NCI-H2081 treated with DMSO at 0.1 percent for 48 hours (cell line): ENCODE measurements around the gene ZNF274.
"Not testable (repeated sequence)": the region's sequence is repeated elsewhere in the genome, so short reads cannot be mapped to it uniquely, and the experiment has no call there.

Experiments
- DNase-seq: peaks from one replicate; lab custom pipeline; 2025; lab: John Stamatoyannopoulos, UW

ZNF274 gene

GRCh38 chr19:58182989-58183816 lies at the start of gene ZNF274:
ZNF274 (plus strand) TSS chr19:58183061; CDS start chr19:58183966, 905 bp downstream.
- DNase-seq, result peak; percentile 72

- DNase-seq, result no peak
These were observed 48.6 kb upstream of the ZNF274 start for GRCh38 chr19:58134244-58134643.

DNA sequence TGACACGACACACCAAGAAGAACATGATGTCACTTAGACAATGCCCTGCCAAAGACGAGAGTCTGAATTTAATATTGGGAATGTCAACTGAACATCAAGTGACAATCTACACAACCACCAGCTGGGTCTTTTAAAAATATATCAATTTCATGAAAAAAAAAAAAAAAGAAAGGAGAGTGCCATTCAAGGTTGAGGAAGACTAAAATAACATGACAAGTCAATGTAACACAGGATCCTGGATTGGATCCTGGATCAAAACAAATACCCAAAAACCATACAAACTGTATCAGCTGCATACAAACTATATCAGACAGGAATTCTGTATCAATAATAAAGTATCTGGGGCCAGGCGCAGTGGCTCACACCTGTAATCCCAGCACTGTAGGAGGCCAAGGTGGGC lies 37.0 kb upstream of the ZNF274 start:
- DNase-seq, result no peak

DNA sequence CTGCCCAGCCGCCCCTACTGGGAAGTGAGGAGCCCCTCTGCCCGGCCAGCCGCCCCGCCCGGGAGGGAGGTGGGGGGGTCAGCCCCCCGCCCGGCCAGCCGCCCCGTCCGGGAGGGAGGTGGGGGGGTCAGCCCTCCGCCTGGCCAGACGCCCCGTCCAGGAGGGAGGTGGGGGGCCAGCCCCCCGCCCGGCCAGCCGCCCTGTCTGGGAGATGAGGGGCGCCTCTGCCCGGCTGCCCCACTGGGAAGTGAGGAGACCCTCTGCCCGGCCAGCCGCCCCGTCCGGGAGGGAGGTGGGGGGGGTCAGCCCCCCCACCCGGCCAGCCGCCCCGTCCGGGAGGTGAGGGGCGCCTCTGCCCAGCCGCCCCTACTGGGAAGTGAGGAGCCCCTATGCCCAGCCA lies 35.4 kb upstream of the ZNF274 start:
- not testable (repeated sequence) for DNase-seq

DNA sequence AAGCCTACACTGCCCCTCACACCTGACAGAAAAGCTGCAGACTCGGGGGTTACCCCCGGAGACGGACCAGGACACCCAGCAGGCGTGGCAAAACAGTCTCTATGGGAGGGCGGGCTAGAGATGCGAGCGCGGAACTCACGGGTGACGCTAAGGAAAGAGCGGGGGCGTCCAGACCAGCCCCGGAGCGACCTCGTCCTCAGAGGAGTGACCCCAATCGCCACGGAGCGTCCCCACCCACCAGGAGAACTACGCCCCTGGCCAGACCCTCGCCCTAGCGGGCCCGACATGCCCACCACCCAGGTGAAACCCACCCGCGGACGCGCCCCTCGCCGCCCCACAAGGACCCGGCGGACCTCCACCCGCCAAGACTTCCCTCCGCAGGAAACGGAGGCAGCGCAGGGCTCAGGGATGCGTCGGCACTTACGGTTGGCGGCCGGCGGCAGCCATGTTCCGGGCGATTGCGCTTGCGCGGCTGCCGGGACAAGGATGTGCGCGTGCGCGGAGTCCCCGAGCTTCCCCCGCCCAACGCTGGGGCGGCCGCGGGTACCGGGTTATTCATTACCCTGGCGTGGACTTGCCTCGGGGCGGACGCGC lies 32.4 kb upstream of the ZNF274 start, which contains the start of gene ZNF329:
Gene ZNF329, minus strand, starts transcription at position 462 of the 594 bp plus-strand sequence. CDS start 21,286 bp downstream, outside the sequence.
- no peak for DNase-seq

DNA sequence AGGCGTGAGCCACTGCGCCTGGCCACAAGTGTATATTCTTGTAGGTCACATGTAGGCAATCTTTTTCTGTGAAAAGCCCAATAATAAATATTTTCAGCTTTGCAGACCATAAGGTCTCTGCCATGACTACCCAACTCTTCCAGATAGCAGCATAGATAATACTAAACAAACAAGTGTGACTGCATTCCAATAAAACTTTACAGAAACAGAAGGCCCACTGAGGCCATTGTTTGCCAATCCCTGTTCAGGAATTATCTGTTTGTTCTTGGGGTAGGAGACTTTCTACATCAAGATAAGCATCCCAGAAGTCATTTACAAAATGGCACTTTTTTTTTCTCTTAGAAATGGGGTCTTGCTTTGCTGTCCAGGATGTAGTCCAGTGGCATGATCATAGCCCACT lies 29.5 kb upstream of the ZNF274 start:
- no peak for DNase-seq

DNA sequence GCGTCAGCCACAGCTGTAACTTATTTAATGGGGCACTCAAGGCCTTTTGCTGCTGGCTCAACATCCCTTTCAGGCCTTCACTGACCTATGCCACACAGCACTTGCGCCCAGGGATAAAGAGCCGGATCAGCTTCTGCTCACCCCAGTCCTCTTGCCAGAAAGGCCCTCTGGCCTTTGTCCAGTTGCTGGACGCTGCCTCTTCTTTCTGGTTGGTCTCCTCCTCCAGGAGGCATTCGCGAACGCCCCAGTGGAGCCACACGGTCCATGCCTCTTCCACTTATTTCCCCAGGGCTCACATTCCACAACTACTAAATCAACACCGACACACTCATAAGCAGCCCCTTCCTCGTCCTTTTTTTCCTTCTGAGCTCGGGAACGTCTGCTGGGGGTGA lies 28.6 kb upstream of the ZNF274 start:
- no peak for DNase-seq

DNA sequence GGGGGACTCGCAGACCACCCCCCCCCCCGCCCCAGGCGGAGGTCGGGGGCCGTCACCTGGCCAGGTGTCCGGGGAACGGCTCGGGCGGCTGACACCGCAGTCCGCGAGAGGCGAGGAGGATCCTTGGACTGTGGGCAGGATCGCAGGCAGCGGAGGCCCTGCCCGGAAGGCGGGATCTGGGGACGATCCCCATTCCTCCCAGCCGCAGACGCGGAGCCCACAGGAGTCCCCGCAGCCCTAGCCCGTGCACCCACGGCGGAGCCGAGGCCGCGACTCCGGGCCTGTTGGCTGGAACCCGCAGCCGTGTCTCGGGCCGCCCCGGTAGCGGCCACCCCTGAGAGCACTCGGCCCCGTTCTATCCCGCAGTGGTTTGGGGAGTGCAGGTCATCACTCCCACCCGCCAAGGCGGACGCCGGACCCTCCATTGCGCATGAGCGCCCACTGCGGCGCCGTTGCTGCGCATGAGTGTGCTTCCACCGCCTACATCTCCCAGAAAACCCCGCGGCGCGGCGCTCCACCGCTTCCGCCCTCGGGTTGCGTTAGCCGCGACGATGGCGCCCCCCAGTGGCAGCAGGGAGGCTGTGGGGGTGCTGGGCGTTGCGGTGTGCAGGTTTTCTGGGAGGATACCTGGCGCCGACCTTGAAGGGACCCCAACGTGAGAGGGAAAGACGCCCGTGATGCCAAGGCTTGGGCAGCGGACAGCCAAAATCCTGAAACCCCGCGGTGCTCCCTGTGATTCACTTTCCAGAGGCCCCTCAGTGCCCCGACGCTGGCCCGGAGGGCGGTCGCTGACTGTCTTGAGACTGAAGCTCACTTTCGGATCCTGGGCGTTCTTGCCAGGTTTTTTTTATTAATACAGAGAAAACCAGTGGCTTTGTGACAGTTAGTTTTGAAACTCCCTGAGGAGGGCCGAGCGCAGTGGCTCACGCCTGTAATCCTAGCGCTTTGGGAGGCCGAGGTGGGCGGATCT lies 27.9 kb upstream of the ZNF274 start:
- peak; percentile 40 for DNase-seq

DNA sequence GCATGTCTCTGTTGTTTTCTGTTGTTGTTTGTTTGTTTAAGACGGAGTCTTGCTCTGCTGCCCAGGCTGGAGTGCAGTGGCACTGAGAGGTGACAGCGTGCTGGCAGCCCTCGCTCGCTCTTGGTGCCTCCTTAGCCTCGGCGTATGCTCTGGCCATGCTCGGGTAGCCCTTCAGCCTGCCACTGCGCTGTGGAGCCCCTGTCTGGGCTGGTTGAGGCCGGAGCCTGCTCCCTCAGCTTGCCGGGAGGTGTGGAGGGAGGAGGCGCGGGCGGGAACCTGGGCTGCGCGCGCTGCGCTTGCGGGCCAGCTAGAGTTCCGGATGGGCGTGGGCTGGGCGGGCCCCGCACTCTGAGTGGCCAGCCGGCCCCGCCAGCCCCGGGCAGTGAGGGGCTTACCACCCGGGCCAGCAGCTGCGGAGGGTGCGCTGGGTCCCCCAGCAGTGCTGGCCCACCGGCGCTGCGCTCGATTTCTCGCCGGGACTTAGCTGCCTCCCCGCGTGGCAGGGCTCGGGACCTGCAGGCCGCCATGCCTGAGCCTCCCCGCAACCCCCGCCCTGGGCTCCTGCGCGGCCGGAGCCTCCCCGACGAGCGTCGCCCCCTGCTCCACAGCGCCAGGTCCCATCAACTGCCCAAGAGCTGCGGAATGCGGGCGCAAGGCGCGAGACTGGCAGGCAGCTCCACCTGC lies 25.7 kb upstream of the ZNF274 start:
- no peak for DNase-seq

DNA sequence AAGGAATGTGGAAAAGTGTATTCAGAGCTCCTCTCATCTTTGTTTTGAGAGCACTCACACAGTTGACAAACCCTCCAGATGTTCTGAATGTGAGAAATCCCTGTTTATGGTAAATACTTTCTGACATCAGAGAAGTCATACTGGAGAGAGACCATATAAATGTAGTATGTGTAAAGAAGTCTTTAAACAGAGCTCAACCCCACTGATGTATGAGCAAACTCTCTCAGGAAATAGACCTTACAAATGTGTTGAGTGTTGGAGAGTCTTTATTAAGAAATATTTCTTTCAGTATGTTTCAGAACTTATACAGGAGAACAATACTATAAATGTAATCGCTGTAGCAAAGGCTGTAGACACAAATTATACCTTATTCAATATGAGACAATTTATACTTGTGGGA lies 16.6 kb upstream of the ZNF274 start:
- no peak for DNase-seq

DNA sequence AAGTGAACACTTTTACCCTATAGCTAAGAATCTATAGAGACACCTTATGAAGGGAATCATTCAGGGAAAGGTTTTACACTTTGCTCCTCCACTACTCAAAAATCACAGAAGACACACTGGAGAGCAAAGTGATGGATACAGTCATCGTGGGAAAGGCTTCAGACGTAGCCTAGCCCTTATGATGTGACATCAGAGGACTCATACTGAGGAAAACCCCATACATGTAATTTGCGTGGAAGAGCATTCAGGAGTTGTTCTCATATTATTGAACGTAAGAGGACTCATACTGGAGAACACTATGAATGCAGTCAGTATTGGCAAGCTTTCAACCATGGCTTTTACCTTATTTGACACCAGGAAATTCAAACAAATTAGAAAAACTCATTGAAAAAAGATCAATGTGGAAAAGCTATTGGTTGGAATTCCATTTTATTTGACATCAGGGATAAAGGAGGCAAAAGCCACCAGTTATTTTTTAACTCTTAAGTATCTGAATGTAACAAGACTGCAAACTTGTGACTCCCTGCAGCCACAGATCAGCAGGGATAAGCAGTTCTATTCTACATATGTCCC lies 16.1 kb upstream of the ZNF274 start:
- DNase-seq, result no peak

- no peak for DNase-seq
These were observed 12.0 kb upstream of the ZNF274 start for GRCh38 chr19:58170860-58171259.

DNA sequence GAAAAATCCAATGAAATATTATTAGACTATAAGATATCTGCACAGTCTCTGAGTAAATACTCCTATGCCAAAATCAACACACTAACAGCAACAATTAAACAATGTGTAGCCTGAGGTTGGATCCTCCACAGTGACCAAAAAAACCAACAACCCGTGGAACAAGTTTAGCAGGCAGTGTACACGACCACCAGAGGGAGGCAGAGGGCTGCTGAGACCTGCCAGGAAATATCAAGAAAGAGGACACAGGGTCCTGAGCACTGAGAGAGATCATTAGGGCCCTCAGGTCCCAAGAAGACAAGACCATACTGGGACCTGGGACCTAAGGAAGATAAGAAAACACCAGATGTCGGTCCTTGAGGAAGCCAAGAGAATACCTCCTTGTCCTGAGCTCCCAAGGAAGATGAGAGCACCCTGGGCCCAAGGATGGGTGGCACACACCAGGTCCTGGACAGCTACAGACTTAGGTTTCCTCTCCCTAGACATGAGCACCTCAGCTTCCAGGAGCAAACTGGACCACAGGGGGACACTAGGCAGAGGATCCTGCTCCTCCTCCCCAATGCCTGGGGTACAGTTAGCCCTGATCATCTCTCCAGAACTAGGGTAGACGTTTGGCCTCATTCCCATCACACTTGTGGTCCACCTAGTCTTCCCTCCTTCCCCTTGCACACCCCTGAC lies 822 bp upstream of the ZNF274 start:
- DNase-seq, result no peak

DNA sequence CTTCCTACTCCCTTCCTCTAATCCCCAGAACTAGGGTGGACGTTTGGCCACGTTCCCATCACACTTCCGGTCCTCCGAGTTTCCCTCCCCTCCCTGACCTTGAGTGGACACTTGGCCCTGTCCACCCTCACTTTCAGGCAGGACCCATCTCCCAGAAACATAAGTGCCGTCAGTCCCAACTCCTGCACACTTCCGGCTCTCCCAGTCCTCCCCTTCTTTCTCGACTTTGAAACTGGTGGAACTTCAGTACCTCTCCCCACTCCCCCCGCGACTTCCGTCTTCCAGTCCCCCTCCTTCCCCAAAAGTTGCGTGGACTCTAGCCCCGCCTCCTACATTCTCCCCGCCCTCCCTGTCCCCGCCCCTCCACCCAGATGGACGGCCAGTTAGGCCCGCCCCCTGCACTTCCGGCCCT lies 278 bp upstream of the ZNF274 start:
- DNase-seq, result no peak

GRCh38 chr19:58183817-58184215 lies 955 bp downstream of the ZNF274 start:
- DNase-seq, result no peak

- DNase-seq, result no peak
These were observed 14.2 kb downstream of the ZNF274 start for GRCh38 chr19:58196901-58197616.

DNA sequence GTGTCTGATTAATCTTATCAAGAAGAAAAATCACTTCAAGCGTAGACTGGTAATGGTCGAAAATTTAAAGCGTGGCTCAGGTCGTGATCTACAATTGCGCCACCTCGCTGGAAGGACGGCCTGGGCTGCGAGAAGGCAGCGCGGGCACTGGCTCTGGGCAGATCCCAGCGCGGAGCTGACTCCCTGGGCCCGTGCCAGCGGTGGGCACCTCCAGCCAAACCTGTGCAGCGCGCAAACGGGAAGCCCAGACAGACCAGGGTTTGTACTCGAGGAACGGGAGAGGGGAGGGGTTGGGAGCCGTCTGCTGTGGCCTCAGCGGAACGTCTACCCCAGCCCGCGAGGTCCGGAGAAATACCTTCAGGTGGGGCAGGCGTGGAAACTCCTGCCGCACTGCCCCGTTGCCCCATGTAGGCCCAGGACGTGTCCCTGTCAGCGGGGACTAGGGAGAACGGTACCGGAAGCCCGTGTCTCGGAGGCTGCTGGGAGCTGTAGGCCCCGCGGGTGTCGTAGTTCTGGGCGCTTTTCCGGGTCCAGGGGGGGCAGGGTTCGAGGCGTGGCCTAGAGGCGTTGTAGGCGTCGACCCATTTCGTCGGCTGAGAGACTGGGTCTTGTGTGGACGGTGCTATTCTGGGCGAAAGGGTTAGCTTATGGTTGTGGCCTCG lies 21.1 kb downstream of the ZNF274 start:
- DNase-seq, result no peak

GRCh38 chr19:58204566-58204965 lies 21.7 kb downstream of the ZNF274 start:
- DNase-seq, result no peak

DNA sequence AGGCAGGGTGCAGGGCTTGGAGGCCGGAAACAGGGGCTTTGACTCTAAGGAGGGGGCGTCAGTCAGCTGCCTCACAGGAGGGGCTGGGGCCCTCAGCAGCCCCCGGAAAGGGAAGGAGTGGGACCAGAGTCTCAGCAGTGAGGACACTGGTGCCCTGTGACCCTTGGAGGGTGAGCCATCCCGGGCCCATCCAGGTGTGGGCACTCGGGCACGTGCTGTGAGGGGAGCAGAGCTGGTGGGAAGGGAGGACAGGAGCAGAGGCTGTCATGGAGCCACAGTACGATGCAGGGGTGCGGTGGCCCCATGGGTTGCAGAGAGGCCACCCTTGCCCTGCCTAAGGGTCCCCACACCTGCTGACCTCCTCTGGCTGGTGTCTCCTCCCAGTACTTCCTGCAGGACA lies 26.7 kb downstream of the ZNF274 start:
- DNase-seq, result no peak
